GM21526 (cell line): Measurements from ENCODE around the gene PRKAG1.

ENCODE experiments used
- ATAC-seq: cut with Tn5 transposase; IDR thresholded peaks from one replicate; pipeline ENCODE4 v1.9.1; 2021; ENCODE audit warnings: moderate library complexity; ENCODE audit not compliant: unreplicated experiment, low FRiP score

The PRKAG1 gene

GRCh38 chr12:48969833-48970701 lies 48.5 kb downstream of the PRKAG1 start:
- no peak for ATAC-seq

GRCh38 chr12:48969160-48969771 lies 49.3 kb downstream of the PRKAG1 start:
- no peak for ATAC-seq

GRCh38 chr12:48968467-48968866 lies 50.1 kb downstream of the PRKAG1 start:
- no peak for ATAC-seq

GRCh38 chr12:48967991-48968390 lies 50.6 kb downstream of the PRKAG1 start:
- ATAC-seq = no peak

GRCh38 chr12:48966177-48966895 lies 52.2 kb downstream of the PRKAG1 start:
- no peak for ATAC-seq

- no peak for ATAC-seq
Measured at GRCh38 chr12:48965298-48965838, 53.2 kb downstream of the PRKAG1 start.

- no peak for ATAC-seq
Measured at GRCh38 chr12:48961801-48962200, 56.8 kb downstream of the PRKAG1 start.

GRCh38 chr12:48961331-48961730 lies 57.2 kb downstream of the PRKAG1 start:
- no peak for ATAC-seq

- ATAC-seq = no peak
Measured at GRCh38 chr12:48960834-48961233, 57.7 kb downstream of the PRKAG1 start.

- ATAC-seq = no peak
Measured at GRCh38 chr12:48958049-48958388, 60.6 kb downstream of the PRKAG1 start.

GRCh38 chr12:48957141-48958048 lies 61.2 kb downstream of the PRKAG1 start, which contains the start of gene ARF3:
Gene ARF3 (minus strand): TSS chr12:48957487. CDS start chr12:48941095, 16,392 bp downstream.
- peak; percentile 82 for ATAC-seq

GRCh38 chr12:48956279-48957140 lies 62.1 kb downstream of the PRKAG1 start:
- no peak for ATAC-seq

GRCh38 chr12:48954841-48955501 lies 63.6 kb downstream of the PRKAG1 start:
- no peak for ATAC-seq

- no peak for ATAC-seq
Measured at GRCh38 chr12:48954061-48954460, 64.5 kb downstream of the PRKAG1 start.

GRCh38 chr12:48952691-48953090 lies 65.9 kb downstream of the PRKAG1 start:
- ATAC-seq = no peak
